SKM-1 treated with dmso at 0.1 percent for 144 hours (cell line): ENCODE results near the gene HIF1A.

Source experiments
- DNase-seq: peaks from one replicate; lab custom pipeline; 2025; ENCODE audit not compliant: unreplicated experiment; lab: John Stamatoyannopoulos, UW

Gene HIF1A

DNA sequence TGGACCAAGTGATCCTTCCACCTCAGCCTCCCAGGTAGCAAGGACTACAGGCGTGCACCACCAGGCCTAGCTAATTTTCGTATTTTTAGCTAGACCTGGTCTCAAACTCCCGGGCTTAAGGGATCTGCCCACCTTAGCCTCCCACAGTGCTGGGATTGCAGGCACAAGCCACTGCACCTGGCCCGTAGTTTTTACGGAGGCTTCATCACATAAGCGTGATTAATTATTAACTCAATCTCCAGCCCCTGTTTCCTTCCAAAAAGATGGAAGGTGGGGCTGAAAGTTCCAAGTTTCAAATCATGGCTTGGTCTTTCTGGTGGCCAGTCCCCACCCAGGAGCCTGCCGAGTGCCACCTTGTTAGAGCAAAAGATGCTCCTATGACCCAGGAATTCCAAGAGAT, 22.5 kb upstream of the HIF1A start:
- DNase-seq = no peak

- DNase-seq = no peak
Measured at GRCh38 chr14:61673305-61673704, 22.0 kb upstream of the HIF1A start.

GRCh38 chr14:61675291-61675690, 20.0 kb upstream of the HIF1A start:
- DNase-seq = no peak

GRCh38 chr14:61677479-61677878, 17.8 kb upstream of the HIF1A start:
- DNase-seq = peak; percentile 23

DNA sequence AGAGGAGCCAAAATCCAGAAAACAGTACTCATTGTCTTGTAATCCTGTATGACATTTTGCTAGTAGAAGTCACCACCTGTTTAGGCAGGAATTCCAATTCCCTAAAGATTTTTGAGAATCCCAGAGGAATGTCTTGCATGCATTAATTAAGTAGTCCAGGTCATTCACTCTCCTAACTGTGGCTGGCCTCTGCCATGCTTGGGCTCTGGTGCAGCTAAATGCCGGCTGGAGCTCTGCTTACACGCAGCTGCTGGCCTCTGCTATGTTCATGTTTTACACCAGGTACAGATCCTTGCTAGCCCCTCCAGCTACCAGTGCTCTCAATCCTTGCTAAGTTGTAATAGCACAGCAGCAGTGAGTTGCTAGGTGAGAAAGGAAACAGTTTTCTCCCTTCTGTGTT, 16.3 kb upstream of the HIF1A start:
- no peak for DNase-seq

DNA sequence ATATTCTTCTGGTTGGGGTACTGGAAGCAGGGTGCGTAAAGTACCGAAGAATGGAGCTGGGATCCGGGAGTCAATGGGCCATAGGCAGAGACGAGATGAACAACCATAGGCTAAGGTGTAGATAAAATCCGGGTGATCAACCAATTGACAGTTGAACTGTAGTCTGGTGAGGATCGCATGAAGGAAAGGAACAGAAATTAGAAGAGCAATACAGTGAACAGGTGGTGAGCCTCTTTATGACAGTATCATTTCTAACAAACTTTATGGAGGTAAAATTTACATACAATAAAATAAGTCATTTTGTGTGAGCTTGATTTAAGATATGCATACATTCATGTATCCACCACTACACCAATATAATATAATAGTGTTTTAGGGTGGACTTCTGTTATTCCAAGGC, 13.9 kb upstream of the HIF1A start:
- no peak for DNase-seq

DNA sequence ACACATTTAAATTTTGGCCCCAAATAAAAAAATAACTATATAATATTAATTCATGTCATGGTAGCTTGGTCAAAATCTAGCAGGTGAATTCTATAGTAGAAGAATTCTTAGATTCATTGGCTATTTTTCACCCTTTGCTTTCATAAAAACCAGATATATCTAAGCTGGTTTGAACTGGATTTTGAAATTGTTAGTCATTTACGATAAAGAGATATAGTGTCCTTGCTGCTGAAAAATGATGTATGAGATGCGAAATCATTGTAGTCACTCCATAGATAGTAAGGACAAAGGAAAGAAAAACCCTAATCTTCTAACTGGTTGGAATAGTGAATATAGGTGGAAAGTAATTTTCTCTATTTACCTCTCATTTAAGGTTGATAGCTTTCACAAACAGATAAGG, 12.2 kb upstream of the HIF1A start:
- DNase-seq = no peak

GRCh38 chr14:61690039-61690438, 5.3 kb upstream of the HIF1A start:
- no peak for DNase-seq

- DNase-seq = no peak
Measured at GRCh38 chr14:61690982-61691381, 4.3 kb upstream of the HIF1A start.

DNA sequence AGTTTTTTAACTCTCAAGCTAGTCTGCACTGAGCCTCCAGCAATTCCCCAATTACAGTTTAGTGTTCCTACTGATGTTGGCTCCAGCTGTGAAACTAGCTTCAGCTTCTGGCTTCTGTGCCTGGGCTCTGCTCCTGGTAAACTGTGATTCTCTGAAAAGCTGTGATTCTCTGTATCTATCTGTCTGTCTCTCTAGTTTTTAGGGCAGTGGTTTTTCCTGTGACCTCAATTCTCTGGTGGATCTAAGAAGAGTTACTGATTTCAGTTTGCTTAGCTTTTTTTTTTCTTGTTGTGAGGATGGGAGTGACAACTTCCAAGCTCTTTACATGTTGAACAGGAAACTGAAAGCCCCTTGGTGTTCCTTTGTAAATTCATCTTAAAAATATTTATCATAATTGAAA, 3.8 kb upstream of the HIF1A start:
- no peak for DNase-seq

- DNase-seq = no peak
Measured at GRCh38 chr14:61694039-61694438, 1.3 kb upstream of the HIF1A start.

DNA sequence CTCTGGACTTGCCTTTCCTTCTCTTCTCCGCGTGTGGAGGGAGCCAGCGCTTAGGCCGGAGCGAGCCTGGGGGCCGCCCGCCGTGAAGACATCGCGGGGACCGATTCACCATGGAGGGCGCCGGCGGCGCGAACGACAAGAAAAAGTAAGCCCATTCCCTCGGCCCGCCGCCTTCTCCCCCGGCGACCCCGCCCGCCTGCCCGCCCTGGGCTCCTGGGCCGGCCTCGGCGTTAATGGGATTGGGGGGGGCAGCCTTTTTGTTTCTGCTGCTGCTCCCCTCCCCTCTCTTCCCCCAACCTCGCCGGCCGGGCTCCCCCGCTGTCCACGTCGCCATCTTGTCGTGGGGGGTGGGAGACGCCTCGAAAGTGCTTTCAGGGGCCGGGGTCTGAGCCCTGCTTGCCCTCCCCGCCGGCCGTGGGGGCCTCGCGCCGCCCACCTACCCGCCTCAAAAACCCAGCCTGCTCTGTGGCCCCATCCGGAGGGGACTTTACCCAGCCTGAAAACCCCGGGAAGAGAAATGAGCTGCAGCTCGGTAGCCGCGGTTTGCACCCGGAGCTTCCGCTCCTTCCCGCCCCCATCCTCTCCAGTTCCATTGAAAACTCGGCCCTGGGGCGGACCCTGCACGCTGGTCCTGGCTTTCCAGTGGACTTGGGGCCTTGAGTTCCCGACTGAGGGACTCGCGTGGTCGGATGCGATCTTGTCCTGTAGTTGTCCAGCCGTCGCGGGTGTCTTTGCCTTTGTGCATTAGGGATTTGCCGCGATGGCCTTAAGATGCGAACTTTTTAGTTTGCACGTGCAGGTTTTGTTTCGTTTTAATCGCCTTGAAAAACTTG, 598 bp downstream of the HIF1A start:
- peak; percentile 1 for DNase-seq

DNA sequence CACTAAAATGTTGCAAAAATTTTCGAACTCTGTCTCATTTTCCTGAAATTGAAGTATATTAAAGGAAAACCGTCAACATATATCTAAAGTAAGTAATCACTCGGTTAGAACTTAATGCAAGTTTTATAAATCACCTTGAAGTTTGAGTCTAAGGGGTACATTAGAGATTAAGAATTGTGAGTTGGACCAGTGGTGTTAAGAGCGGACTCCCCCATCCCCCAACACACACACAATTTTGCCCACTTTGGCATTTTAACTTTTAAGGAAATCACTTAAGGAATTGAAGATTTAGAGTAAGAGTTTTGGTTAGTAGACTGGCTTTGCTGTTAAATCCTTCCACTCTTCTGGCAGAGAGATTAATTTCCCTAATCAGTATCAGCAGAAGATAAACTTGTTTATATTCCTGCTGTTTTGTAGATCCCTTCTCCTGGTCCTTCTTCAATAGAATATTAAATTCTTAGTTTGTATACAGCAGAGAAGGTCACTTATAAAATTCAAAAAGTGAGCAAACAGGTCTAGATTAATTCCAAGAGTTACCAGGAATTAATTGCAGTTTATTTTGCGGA, 1.5 kb downstream of the HIF1A start:
- DNase-seq = no peak

GRCh38 chr14:61698206-61698980, 3.1 kb downstream of the HIF1A start:
- no peak for DNase-seq

DNA sequence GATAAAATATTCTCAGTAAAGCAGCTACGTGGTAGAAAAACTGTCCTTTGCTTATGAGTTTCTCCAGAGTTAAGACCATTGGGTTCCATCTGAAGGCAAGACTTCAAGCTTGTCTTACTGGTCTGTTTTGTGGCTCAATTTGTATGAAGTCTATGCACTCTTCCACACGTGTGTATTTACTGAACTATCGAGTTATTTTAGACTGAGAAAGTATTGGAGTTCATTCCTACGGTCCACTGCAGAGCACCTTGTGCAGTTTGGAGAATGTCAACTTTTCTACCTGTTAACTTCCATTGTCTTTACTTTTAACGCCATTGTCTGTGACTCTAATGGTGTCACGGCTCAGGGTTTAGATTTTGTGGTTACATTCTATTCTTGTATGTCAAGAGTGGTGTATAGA, 3.7 kb downstream of the HIF1A start:
- DNase-seq = no peak

- DNase-seq = no peak
Measured at GRCh38 chr14:61700104-61700886, 5.0 kb downstream of the HIF1A start.

DNA sequence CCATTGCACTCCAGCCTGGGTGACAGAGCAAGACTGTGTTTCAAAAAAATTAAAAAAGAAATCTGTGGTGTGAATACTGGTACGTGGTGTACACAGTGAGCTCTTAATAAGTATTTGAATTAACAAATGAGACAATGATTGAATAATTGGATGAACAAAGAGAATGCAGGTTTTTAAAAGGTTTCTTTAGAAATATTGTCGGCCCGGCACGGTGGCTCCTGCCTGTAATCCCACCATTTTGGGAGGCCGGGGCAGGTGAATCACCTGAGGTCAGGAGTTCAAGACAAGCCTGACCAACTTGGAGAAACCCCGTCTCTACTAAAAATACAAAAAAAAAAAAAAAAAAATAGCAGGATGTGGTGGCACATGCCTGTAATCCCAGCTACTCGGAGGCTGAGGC, 6.6 kb downstream of the HIF1A start:
- no peak for DNase-seq

DNA sequence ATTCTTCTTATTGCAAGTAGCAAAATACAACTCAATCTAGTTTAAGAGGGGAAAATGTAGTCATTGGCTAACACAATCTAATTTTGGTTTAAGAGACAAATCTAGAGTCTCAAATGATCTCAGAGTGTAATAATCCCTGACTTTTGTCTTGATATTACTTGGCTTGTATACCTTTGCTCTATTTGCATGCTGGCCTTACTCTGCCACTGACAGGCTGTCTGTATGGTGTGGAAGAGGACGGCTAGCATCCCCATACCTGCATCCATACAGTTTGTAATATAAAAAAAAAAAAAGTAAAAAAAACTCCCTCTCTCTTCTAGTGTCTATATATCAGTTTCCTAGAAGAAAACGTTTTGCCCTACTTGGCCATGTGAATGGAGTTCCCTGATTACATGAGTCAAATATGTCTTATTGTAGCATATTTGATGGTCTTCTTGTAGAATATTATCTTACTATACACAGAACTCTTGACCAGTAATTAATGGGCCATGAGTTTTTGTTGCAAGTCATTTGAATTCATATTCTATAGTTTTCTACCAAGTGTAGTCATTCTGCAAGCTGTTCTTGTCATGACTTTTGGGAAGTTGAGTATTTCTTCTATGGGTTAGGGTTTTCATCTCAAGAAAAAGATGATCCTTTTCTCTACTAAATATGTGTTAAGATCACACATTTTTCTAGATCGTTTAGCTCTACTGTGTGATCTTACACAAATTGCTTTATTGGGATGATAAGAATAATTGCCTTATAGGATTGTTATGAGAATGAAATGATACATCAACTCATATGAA, 8.2 kb downstream of the HIF1A start:
- no peak for DNase-seq

- DNase-seq = no peak
Measured at GRCh38 chr14:61704554-61704953, 9.2 kb downstream of the HIF1A start.

DNA sequence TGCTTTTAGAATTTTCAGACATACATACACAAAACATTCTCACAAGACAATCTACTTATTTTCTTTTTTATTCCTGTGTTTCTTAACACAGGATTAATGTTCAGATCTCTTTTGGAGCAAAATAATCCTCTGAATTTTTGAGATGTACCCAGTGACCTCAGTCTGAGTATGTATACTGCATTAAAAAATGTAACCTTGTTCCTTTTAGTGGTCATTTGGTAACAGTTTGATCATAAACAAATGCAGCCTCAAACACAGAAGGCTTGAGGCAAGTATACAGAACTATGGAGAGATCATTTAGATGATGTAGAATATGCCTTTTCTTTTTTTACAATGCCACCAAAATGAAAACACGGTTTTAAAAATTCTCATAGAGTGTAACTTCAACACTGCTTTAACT, 9.7 kb downstream of the HIF1A start:
- no peak for DNase-seq
